Pancreas (tissue), 10 donors: ENCODE measurements around the gene SKA2. TPM values are rescaled to one million over a fixed set of nuclear protein-coding genes. Genes with fewer than 3 reads are reported as not detected.

Experiments used
- ATAC-seq, 4 donors: fragments of 200-7000 bp; cut with Tn5 transposase; one replicate each; pipeline versions ENCODE4 v1.8.0 to v1.9.1; 2020; ENCODE audit warnings: mild to moderate bottlenecking in 4 of 4, moderate library complexity in 4 of 4
- DNase-seq, 6 donors: peaks; one replicate each; pipeline ENCODE4 v3.0.0-alpha.2; 2020
- FAIRE-seq: peaks from 2 replicates; lab custom pipeline; 2012; peaks lifted over from hg19 to GRCh38; lab: Jason Lieb, UNC
- H3K27ac ChIP-seq, 4 donors: fragments of 200-600 bp; sonication (generic); 1 replicate in 3 of 4; 2 replicates in 1 of 4; pipeline versions ENCODE4 v1.5.0 to v1.8.0; 2020
- H3K27me3 ChIP-seq, 4 donors: fragments of 200-600 bp; one replicate each; pipeline ENCODE4 v1.8.0; 2021
- H3K36me3 ChIP-seq, 3 donors: fragments of 200-600 bp; sonication (generic) in 1 of 3; one replicate each; pipeline versions ENCODE4 v1.5.0 to v1.8.0; 2020 to 2021
- H3K4me1 ChIP-seq, 3 donors: fragments of 200-600 bp; one replicate each; pipeline ENCODE4 v1.8.0; 2021
- H3K4me3 ChIP-seq, 4 donors: fragments of 200-600 bp; sonication (generic) in 2 of 4; one replicate each; pipeline versions ENCODE4 v1.5.0 to v1.8.0; 2020 to 2021
- H3K9me3 ChIP-seq, 4 donors: fragments of 200-600 bp; one replicate each; pipeline ENCODE4 v1.8.0; 2021
- CTCF ChIP-seq, 4 donors: fragments of 200-600 bp; sonication (generic) in 3 of 4; IDR thresholded peaks; one replicate each; pipeline versions ENCODE4 v1.5.0 to v1.8.0; 2021; ENCODE audit warnings: antibody characterized with exemption in 4 of 4
- WGBS, 2 donors: extraction: QIAGEN DNeasy Blood & Tissue Kit; methylation state at CpG; one replicate each; pipeline ENCODE4 v1.1.7; 2013; 5-methylcytosine and 5-hydroxymethylcytosine counted together
- intact Hi-C, 3 donors: fragments of 100-400 bp; cut with DNase I; formaldehyde crosslinking; loops; one replicate each; pipeline versions ENCODE4 v1.11.1 to v1.14.2; 2022
- polyA plus RNA-seq, 2 donors: library from polyadenylated mRNA; stranded (reverse); fragments of 200-250 nt; gene quantifications; one replicate each; pipeline ENCODE4 v1.2.3, GENCODE V29; 2013
- total RNA-seq, 6 donors: library from RNA; stranded (reverse); fragmentation: NEBNext Ultra II Directional in 4 of 6; extraction: Animal tissue kit (Norgen Biotek cat#: 25700) in 4 of 6; gene quantifications; one replicate each; pipeline versions ENCODE4 v1.2.1 to v1.2.4, GENCODE V29; 2021 to 2023
- donor health status: healthy with polysubstance abuse.
- donor health status: DM: no; HTN: no; CAD: no; lungs with moderate emphysema.
- donor health status: DM: no; HTN: no; CAD: no.
- donor health status: control.
- donor health status: control.
- donor health status: Bipolar disorder and iron deficiency.
- donor health status: DM: yes; HTN: yes; CAD: no.
- donor health status: DM: no; HTN: no; CAD: no.
- donor health status: DM: no; HTN: no; CAD: no.
- donor health status: DM: yes; HTN: yes; CAD: no.

SKA2 gene
- total and polyA plus RNA-seq, 8 donors: 7.6 to 19.5 (median 12.4) TPM

GRCh38 chr17:59165933-59166342 lies 11.0 kb upstream of the SKA2 start:
- 72 to 80% methylated on average over 2 of the region's 2 CpGs for WGBS, 2 donors
- peak in 1 of 4 donors; percentile 42 for TF ChIP-seq CTCF (IDR thresholded peaks at IDR 0.05)
- Histone ChIP-seq H3K9me3 (no peaks in the 10 kb centered on the region), H3K4me3 (no peak overlapping the region), H3K36me3 (no peaks in the 10 kb centered on the region), H3K4me1 (no peaks in the 10 kb centered on the region), H3K27me3 (no peaks in the 10 kb centered on the region), H3K27ac (no peak overlapping the region)
- DNase-seq (peak in 1 of 6 donors; percentile 18), FAIRE-seq (no peak), ATAC-seq (peak in 2 of 4 donors; percentile 54 to 56)
- intact Hi-C loops: no loop called here

GRCh38 chr17:59161477-59161876 lies 6.5 kb upstream of the SKA2 start:
- intact Hi-C loops: no loop called here

GRCh38 chr17:59160157-59161025 lies 5.4 kb upstream of the SKA2 start:
- WGBS, 2 donors: 87 to 89% methylated on average over 9 of the region's 9 CpGs
- H3K4me1 ChIP-seq: no peaks in the 10 kb centered on the region
- H3K36me3 ChIP-seq: no peaks in the 10 kb centered on the region
- FAIRE-seq (no peak), ATAC-seq (no peak), DNase-seq (no peak)
- no peak overlapping the region for H3K4me3 ChIP-seq
- no peaks in the 10 kb centered on the region for H3K27me3 ChIP-seq
- no peak for TF ChIP-seq CTCF (IDR thresholded peaks at IDR 0.05)
- no peak overlapping the region for H3K27ac ChIP-seq
- H3K9me3 ChIP-seq: no peaks in the 10 kb centered on the region
- intact Hi-C loops: no loop called here

More at GRCh38 chr17:59161477-59161876, 6.5 kb upstream of the SKA2 start:
- H3K36me3 ChIP-seq: no peaks in the 10 kb centered on the region
- no peak for FAIRE-seq
- no peaks in the 10 kb centered on the region for H3K9me3 ChIP-seq
- 94 to 95% methylated on average over 2 of the region's 2 CpGs for WGBS, 2 donors
- H3K27me3 ChIP-seq: no peaks in the 10 kb centered on the region
- TF ChIP-seq CTCF (IDR thresholded peaks at IDR 0.05): no peak
- ATAC-seq: no peak
- no peak for DNase-seq
- no peak overlapping the region for H3K27ac ChIP-seq
- no peak overlapping the region for H3K4me3 ChIP-seq
- no peaks in the 10 kb centered on the region for H3K4me1 ChIP-seq

- DNase-seq (peak; percentile 79 to 97 (median 93)), FAIRE-seq (no peak)
- WGBS, 2 donors: 1% methylated on average over 25 of the region's 25 CpGs
Observed at GRCh38 chr17:59155439-59156177, 622 bp upstream of the SKA2 start, which contains the start of gene PRR11. PRR11 (plus strand) TSS chr17:59155746; CDS start chr17:59169753, 14,007 bp downstream.

More at GRCh38 chr17:59155439-59156177, 622 bp upstream of the SKA2 start, which contains the start of gene PRR11:
- Histone ChIP-seq H3K27me3 (no peaks in the 10 kb centered on the region), H3K36me3 (no peaks in the 10 kb centered on the region), H3K4me1 (peaks cover 0 to 9% (median 7%) of the 10 kb centered on the region in 3 donors), H3K9me3 (no peaks in the 10 kb centered on the region), H3K27ac (peak within 1 kb of the TSS; percentile 60 to 76 (median 66)), H3K4me3 (peak within 1 kb of the TSS; percentile 52 to 62 (median 55))
- intact Hi-C loops: no loop called here
- TF ChIP-seq CTCF (IDR thresholded peaks at IDR 0.05): no peak
- peak; percentile 88 to 92 (median 90) for ATAC-seq
